Activated CD4-positive, alpha-beta T cell treated with anti-CD3 and anti-CD28 coated beads for 24 hours (primary cell): ENCODE data around the gene H19.

ENCODE experiments used
- DNase-seq, 2 donors: peaks; one replicate each; pipeline ENCODE4 v3.0.0-alpha.2; 2020; ENCODE audit warnings: low read depth in 2 of 2

H19 gene

DNA sequence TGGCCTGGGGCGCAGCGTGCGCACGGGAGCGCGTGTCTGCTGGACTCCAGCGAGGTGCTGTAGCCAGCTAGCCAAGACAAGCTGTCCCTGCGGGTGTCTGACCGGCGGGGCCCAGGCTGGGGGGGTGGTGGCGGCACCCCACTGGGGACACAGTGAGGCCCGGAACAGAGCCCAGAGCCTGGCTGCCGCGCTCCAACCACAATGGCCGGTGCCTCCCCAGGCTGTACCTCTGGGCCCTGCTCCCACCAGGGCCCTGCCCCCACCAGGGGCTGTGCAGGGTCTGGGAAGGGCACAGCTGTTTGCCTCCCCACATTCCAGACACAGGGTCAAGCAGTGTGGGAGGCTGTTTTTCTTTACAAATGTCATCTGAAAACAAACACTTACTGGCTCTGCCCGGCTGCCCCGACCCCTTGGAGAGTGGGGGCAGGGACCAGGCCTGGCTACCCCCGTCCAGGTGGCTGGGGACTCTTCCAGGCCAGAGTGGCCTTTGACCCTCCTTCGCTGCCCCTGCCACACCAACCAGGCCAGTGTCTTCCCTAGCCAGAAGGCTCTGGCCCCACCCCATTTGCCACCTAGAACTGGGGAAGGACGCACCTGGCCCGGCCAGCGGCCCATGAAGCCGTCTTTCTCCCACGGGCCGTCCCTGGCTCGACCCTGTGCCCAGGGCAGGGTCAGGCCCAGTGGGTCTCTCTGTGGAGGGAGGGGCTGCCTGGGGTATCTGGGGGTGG is 14.6 kb downstream of the H19 start:
- no peak for DNase-seq

- DNase-seq = no peak
Observed at GRCh38 chr11:1979607-1980006, 18.0 kb downstream of the H19 start.

DNA sequence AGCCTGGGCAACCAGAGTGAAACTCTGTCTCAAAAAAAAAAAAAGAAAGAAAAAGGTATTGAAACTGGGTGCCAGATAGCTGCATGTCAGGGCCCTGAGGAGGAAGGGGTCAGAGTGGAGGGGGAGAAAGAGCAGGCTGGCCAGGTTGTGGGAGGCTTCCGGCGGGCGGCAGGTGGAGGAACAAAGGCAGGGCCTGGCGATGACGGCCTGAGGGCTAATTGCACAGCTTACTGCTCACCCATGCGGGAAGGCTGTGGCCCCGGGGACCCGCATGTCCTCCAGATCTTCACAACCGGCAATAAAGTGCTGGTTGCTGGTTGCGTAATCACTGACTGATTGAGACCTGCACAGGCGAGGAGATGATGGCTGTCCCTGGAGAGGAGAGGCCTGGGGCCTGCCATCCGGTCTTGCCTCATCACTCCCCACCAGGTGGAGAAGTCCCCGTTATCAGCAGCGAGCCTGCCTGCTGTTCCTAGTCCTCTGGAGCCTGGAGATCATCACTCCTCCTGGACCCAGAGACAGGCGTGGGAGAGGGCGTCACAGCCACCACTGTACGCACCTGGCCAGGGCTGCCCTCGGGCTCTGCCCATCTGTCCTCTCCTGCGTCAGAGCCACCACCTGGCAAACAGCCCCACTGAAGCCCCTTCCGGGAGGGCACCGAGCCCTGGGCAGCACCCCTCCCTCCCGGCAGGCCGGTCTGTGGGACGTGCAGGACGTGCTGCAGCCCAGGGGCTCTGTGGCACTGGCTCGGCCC is 18.7 kb downstream of the H19 start:
- no peak for DNase-seq

- DNase-seq = no peak
Observed at GRCh38 chr11:1975185-1975584, 22.5 kb downstream of the H19 start.

GRCh38 chr11:1970956-1971355 is 26.7 kb downstream of the H19 start:
- DNase-seq = no peak

DNA sequence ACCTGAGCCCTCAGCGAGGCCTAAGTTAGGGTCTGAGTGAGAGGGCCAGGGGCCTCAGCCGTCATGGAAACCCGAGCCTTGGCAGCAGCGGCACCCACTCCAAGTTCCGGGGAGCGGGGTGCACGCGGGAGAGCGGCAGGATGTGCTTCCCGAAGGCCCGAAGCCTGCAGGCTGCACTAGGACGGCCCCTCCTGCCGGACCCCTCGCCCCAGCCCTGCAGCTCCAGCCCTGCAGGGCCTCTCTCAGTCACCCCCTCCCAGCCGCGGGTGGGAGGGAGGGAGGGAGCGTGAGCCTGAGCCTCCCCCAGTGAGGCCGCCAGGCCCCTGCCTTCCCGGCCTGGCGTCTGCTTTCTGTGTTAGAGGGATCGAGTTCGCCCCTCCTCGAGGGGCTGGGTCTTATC is 27.9 kb downstream of the H19 start:
- DNase-seq = no peak

DNA sequence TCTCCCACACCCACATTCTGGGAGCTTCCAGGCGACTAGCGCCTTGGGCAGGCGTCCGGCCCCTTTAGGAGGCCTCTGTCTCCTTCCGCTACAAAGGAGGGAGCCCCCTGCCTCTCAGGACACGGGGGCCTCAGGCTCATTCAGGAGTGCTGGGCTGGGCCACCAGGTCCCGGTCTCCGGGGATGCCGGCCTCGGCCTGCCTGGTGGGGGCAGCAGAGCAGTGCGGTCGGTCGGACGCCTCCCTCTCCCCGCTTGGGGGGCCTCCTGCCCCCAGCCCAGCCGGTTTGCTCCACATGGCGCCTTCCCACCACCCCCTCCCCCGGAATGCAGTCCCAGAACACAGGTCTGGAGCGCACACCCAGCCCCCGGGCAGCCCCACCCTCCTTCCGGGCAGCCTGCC is 28.6 kb downstream of the H19 start:
- DNase-seq = no peak

DNA sequence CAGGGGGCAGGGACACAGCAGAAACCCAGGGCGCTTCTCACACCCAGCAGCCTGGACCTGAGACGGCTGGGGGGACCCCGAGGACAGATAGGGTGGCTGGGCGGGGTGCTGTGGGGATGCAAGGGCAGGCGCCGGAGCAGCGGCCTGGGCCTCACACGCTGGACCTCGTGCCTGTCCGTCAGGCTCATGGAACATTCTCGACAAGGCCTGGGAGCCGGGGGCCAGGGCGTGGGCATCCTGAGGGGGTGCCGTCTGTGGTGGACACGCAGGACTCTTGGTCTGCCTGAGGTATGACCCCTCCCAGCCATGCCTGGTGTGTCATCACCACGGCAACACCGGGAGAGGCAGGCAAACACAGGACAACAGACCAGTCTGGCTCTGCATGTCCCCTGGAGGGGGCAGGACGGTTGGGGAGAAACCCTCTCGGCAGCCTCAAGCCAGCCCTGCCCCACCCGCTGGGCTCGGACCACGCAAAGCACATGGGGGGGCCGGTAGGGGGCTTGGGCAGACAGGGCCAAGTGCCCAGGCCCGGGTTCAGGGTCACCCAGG is 29.1 kb downstream of the H19 start:
- DNase-seq = no peak

DNA sequence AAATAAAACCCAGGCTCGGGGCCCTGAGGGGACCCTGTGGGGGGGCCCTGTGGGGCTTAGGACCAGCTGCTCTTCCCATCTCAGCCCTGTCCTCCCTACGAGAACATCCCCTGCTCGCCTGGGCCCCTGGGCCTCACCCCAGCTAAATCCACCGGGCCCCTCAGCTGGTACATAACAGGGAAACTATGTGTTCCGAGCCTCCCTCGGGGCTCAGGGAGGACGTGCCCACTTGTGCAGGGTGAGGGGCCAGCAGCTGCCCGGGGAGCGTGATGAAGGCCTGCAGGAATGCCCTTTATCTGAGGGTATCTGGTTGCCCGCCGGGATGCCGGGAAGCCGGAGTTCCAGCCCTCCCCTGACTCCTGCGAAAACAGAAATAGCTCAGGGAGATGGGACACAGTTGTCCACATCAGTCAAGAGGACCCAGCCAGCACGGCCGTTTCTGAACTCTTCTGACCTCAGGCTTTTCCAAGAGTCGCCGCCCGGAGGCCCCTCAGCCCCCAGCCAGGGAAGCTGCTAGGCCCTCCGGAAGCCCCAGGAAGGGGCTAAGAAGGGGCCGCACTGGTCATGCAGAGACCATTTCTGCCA is 29.9 kb downstream of the H19 start:
- DNase-seq = no peak

DNA sequence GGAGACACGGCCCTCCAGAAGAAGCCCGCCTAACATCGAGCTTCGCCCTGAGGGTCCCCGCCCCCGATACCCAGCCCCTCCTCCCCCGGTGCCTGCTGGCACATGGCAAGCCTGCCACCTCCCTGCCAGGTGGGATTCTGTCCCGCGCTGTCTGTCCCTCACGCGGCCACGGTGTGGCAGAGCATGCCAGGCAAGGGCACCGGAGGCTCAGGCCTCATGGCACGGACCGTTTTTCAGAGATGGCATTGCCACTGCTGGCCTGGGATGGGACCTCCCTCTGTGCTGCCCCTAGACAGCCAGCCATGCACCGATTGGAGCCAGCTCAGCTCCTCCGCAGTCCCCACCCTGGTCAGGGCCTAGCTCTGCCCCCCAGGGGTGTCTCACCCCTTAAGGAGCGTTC is 31.1 kb downstream of the H19 start:
- no peak for DNase-seq

DNA sequence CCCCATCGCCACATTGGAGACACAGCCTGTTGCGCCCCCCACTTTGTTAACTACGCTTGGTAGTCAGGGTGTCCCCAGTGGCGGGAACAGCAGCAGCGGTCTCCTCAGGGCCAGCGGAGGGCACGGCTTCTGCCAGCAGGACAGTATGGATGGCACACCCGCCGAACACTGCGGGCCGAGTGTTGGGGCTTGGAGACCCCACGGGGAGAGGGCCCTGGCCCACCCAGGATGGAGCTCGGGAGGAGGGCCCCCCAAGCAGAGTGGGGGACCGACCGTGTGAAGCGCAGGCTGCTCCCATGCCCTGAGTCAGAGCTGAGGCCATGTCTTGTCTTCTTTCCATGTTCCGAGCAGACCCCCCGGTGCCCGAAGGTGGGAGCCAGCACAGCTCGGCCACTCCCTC is 32.7 kb downstream of the H19 start:
- DNase-seq = no peak

DNA sequence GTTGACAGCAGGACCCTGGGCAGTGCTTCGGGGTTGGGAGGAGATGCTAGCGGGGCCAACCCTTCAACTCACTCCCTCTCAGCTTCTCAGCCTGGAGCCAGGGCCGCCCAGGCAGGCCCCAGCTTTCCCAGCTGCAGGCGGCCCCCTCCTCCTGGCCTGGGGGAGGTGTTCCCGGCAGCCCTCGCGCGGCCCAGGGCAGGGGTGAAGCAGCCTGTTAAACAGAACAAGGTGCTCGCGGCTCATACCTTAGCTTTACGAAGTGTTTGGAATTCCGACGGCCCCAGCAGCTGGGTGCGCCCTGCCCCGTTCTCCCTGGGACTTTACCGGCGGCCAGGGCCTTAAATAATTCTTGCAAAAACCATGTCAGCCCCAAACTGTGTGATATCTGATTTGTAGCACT is 33.3 kb downstream of the H19 start:
- DNase-seq = no peak

GRCh38 chr11:1963864-1964263 is 33.8 kb downstream of the H19 start:
- DNase-seq = no peak

DNA sequence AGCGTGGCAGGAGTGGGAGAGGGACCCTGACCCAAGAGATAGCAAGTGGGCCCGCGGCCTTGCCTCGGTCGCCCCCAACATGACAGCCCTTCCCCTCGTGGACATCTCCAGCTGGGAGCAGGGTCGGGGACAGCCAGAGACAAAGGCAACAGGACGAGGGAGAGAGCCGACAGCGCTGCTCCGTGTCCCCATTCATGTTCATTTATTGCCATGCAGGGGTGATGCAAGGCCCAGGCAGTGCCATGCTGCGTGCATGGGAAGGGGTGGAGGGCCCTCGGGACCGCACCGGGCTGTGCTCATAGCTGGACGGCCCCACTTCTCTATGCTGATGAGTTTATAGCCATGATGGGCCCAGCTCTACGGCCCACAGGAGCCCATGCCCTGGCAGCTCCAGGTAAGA is 37.9 kb downstream of the H19 start:
- DNase-seq = no peak

DNA sequence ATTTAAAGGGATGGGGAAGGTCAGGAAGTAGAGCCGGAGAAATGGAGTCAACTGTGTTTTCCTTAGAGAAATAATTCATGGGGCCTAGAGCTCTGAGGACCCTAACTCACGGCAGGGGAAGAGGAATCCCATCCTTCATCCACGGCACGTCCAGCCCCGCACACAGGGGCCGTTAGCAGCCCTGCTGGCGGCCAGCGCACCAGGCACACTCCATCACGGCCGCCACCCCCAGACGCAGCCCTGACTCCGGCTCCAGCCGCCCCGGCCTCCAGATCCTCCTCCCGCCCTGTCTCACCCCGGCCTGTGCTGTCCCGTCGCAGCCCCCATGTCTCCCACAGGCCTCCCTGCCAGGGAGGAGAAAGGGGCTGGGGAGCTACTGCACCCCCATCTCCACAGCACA is 39.3 kb downstream of the H19 start:
- DNase-seq = no peak

GRCh38 chr11:1953489-1954266 is 44.0 kb downstream of the H19 start:
- no peak for DNase-seq

GRCh38 chr11:1952806-1953482 is 44.7 kb downstream of the H19 start:
- DNase-seq = no peak

DNA sequence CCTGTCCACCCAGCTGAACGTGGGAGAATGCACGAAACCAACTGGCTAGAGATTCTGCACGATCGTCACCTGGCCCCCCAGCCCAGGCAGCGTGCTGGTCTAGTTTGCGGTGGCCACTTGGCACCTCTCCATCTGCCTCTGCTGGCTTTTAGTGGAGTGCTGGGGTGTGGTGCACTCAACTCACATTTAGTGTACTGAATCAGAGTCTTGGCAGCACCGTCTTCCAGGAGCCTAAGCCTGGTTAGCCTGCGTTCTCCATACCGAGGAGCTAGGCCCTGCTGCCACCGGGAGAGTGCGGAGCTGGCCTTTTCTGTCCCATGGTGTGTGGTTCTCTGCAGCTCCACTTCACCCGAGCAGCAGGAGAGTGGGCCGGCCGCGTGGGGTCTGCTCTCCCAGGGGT is 47.7 kb downstream of the H19 start:
- DNase-seq = no peak

GRCh38 chr11:1949302-1949701 is 48.3 kb downstream of the H19 start:
- no peak for DNase-seq

DNA sequence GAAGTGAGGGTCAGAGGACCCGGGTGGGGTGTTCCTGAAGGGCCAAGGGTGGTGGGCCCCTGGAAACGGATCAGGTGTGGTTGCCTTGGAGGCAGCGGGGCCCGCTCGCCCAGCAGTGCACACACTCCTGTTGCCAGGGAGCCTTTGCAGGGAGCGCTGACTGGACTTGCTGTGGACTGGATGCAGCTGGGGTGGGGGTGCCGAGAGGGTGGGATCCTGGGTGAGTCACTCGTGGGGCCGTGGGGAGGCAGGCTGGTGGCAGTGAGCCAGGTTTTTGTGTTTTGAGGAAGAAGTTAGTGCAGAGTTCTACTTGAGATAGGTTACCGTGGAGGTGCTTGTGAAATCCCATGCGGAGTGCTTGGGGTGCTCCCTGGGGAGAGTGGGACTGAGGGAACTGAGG is 49.3 kb downstream of the H19 start:
- no peak for DNase-seq

GRCh38 chr11:1947592-1948237 is 49.9 kb downstream of the H19 start:
- no peak for DNase-seq
